Ovary (tissue), 9 donors: ENCODE data around the gene MRTFA. TPM values are rescaled to one million over a fixed set of nuclear protein-coding genes. Genes with fewer than 3 reads are reported as not detected.
"Not testable (repeated sequence)": the region's sequence is repeated elsewhere in the genome, so short reads cannot be mapped to it uniquely, and the experiment has no call there.

Experiments
- DNase-seq, 5 donors: peaks; one replicate each; pipeline ENCODE4 v3.0.0-alpha.2; 2019 to 2020
- H3K27ac ChIP-seq, 2 donors: fragments of 200-600 bp; one replicate each; pipeline versions ENCODE4 v1.5.1 to v1.8.0; 2019 to 2022
- H3K27me3 ChIP-seq: fragments of 200-600 bp; one replicate; pipeline ENCODE4 v1.8.0; 2022
- H3K36me3 ChIP-seq: fragments of 200-600 bp; sonication (generic); one replicate; pipeline ENCODE4 v1.5.1; 2019
- H3K4me1 ChIP-seq: one replicate; pipeline ENCODE4 v1.8.1; 2013; ENCODE audit warnings: mild to moderate bottlenecking, moderate library complexity; ENCODE audit not compliant: insufficient read depth
- H3K4me3 ChIP-seq: fragments of 200-600 bp; sonication (generic); one replicate; pipeline ENCODE4 v1.5.1; 2017
- H3K9me3 ChIP-seq, 2 donors: fragments of 200-600 bp in 1 of 2; sonication (generic) in 1 of 2; one replicate each; pipeline versions ENCODE4 v1.5.1 to v1.8.1; 2013 to 2019; ENCODE audit warnings: mild to moderate bottlenecking in 1 of 2, moderate library complexity in 1 of 2
- CTCF ChIP-seq, 3 donors: fragments of 450-650 bp in 2 of 3; fragments of 200-600 bp in 1 of 3; IDR thresholded peaks; one replicate each; pipeline versions ENCODE4 v1.5.1 to v1.8.0; 2016 to 2022; ENCODE audit warnings: antibody characterized with exemption in 3 of 3, mild to moderate bottlenecking in 1 of 3
- EP300 ChIP-seq: sonication (generic); formaldehyde crosslinking; IDR thresholded peaks from one replicate; pipeline ENCODE4 v1.6.1; 2017; ENCODE audit warnings: antibody characterized with exemption
- POLR2A ChIP-seq: fragments of 450-650 bp; IDR thresholded peaks from one replicate; pipeline ENCODE4 v1.6.1; 2017; ENCODE audit warnings: antibody characterized with exemption, mild to moderate bottlenecking, moderate library complexity
- WGBS, 3 donors: extraction: QIAGEN DNeasy Blood & Tissue Kit in 1 of 3; methylation state at CpG; one replicate each; pipeline versions ENCODE4 v1.1.5 to v1.1.7; 2013 to 2017; 5-methylcytosine and 5-hydroxymethylcytosine counted together
- intact Hi-C, 4 donors: fragments of 100-400 bp; cut with DNase I; formaldehyde crosslinking; loops; one replicate each; pipeline versions ENCODE4 v1.11.0 to v1.15.1; 2022 to 2023
- polyA plus RNA-seq, 2 donors: library from polyadenylated mRNA; stranded (reverse); fragments of 200-250 nt in 1 of 2; fragments of 350-450 nt in 1 of 2; fragmentation: Illumina TruSeq in 1 of 2; extraction: RNeasy Lipid Tissue Mini Kit (QIAGEN cat#74804) in 1 of 2; gene quantifications; one replicate each; pipeline ENCODE4 v1.2.3, GENCODE V29; 2013 to 2014
- total RNA-seq, 7 donors: library from RNA; depleted of rRNA in 2 of 7; stranded (reverse); fragments of >200 nt in 2 of 7; fragmentation: NEBNext Ultra II Directional in 3 of 7; extraction: Animal tissue kit (Norgen Biotek cat#: 25700) in 3 of 7; gene quantifications; one replicate each; pipeline versions ENCODE4 v1.1.0 to v1.2.4, GENCODE V29; 2016 to 2023
- donor health status: DM: no; HTN: no; CAD: no; lungs with moderate emphysema.
- donor health status: DM: no; HTN: no; CAD: no.
- donor health status: Bipolar disorder and iron deficiency.
- donor health status: DM: yes; HTN: yes; CAD: no.
- donor health status: DM: no; HTN: no; CAD: no.
- donor health status: DM: yes; HTN: yes; CAD: no.

MRTFA gene
- total and polyA plus RNA-seq, 9 donors: 15.4 to 59.7 (median 54.9) TPM

DNA sequence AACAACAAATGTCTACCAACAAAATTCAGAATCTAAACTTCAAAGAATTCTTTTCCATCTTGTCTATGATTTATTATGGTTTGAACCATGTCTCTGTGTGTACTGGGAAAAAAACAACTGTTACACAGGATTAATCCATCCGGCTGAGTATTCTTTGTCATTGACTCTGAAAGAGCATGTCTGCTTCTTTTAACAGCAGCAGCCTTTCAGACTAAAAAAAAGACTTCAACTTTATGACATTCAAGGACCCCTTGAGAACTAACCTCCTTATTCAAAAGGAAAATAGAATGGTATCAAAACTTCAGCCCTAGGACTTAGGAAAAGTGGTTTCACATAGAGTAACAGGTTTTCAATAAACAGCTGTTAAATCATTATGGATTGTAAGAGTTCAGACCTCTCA is 79.9 kb downstream of the MRTFA start:
- Histone ChIP-seq H3K27me3 (no peaks in the 10 kb centered on the region), H3K27ac (no peak overlapping the region), H3K9me3 (no peaks in the 10 kb centered on the region), H3K36me3 (no peaks in the 10 kb centered on the region), H3K4me3 (no peak overlapping the region), H3K4me1 (peaks cover 1% of the 10 kb centered on the region)
- no peak for TF ChIP-seq CTCF (IDR thresholded peaks at IDR 0.05)
- TF ChIP-seq EP300: no peak
- TF ChIP-seq POLR2A: no peak
- 75 to 84% (median 78%) methylated on average over 1 of the region's 1 CpG for WGBS, 3 donors
- intact Hi-C loops: no loop called here
- DNase-seq: no peak

GRCh38 chr22:40554023-40554422 is 82.5 kb downstream of the MRTFA start:
- H3K4me3 ChIP-seq, H3K36me3 ChIP-seq, H3K4me1 ChIP-seq, DNase-seq, H3K27ac ChIP-seq, H3K9me3 ChIP-seq, intact Hi-C loops, H3K27me3 ChIP-seq: not testable (repeated sequence)
- 90 to 100% (median 100%) methylated on average over 1 of the region's 1 CpG for WGBS, 3 donors

DNA sequence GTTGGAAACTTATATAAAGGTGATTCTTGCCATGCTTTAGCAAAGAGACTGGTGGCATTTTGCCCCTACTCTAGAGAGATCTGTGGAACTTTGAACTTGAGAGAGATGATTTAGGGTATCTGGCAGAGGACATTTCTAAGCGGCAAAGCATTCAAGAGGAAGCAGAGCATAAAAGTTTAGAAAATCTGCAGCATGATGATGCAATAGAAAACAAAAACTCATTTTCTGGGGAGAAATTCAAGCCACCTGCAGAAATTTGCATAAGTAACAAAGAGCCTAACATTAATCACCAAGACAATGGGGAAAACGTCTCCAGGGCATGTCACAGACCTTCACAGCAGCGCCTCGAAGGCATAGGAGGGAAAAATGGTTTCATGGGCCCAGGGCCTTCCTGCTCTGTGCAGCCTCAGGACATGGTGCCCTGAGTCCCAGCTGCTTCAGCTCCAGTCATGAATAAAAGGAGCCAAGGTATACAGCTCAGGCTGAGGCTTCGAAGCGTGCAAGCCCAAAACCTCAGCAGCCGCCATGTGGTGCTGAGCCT is 83.4 kb downstream of the MRTFA start:
- no peak overlapping the region for H3K27ac ChIP-seq
- intact Hi-C loops: no loop called here

DNA sequence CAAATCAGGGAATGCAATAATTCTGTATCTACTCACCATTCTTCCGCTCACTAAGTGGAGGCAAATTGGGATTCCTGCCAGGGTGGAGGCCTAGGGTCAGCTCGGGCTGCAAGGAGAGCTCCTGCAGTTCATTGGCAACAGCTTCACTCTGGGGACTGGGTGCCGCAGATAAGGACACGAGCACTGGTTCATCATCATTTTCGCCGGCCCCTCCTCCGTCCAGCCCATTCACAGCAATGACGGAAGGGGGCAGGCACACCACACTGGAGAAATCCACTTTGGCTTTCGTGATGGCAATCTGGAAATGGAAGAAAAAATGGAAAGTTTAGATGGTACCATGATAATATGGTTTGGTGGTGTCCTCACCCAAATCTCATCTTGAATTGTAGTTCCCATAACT is 84.4 kb downstream of the MRTFA start:
- TF ChIP-seq POLR2A (no peak), EP300 (no peak), CTCF (IDR thresholded peaks at IDR 0.05) (no peak)
- intact Hi-C loops: no loop called here
- Histone ChIP-seq H3K9me3 (no peaks in the 10 kb centered on the region), H3K27ac (no peak overlapping the region), H3K36me3 (no peaks in the 10 kb centered on the region), H3K4me1 (peaks cover 1% of the 10 kb centered on the region), H3K27me3 (no peaks in the 10 kb centered on the region), H3K4me3 (no peak overlapping the region)
- WGBS, 3 donors: 85 to 90% (median 89%) methylated on average over 9 of the region's 9 CpGs
- DNase-seq: no peak

More for the DNA sequence above, 83.4 kb downstream of the MRTFA start:
- Histone ChIP-seq H3K9me3 (no peaks in the 10 kb centered on the region), H3K4me1 (peaks cover 2% of the 10 kb centered on the region), H3K27me3 (no peaks in the 10 kb centered on the region), H3K36me3 (no peaks in the 10 kb centered on the region), H3K4me3 (no peak overlapping the region)
- no peak for DNase-seq
- TF ChIP-seq POLR2A (no peak), CTCF (IDR thresholded peaks at IDR 0.05) (no peak), EP300 (no peak)
- 90 to 96% (median 94%) methylated on average over 7 of the region's 7 CpGs for WGBS, 3 donors

DNA sequence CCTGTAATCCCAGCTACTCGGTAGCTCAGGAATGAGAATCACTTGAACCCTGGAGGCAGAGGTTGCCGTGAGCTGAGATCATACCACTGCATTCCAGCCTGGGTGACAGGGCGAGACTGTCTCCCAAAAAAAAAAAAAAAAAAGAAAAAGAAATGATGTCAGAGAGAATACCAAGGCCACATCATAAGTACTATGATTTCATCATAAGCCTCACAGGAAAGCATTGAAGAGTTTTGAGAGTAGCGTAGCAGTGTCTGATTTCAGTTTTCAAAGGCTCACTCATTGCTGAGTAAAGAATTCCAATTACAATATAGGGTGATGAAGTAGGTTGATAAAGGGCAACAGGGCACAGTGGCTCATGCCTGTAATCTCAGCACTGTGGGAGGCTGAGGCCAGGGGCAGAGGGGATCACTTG is 88.8 kb downstream of the MRTFA start:
- TF ChIP-seq POLR2A (no peak), EP300 (no peak), CTCF (IDR thresholded peaks at IDR 0.05) (no peak)
- DNase-seq: no peak
- H3K36me3 ChIP-seq: no peaks in the 10 kb centered on the region
- intact Hi-C loops: no loop called here
- H3K27ac ChIP-seq: no peak overlapping the region
- peaks cover 1% of the 10 kb centered on the region for H3K4me1 ChIP-seq
- WGBS, 3 donors: 88 to 94% (median 94%) methylated on average over 4 of the region's 4 CpGs
- no peaks in the 10 kb centered on the region for H3K27me3 ChIP-seq
- no peak overlapping the region for H3K4me3 ChIP-seq
- no peaks in the 10 kb centered on the region for H3K9me3 ChIP-seq
